Measurements from ENCODE around the gene MYOG.

Gene MYOG

GRCh38 chr1:203069030-203069747 is 16.6 kb downstream of the MYOG start:
- Histone ChIP-seq H3K27ac (peak overlapping the region; percentile 77), H3K9me3 (no peaks in the 10 kb centered on the region), H3K36me3 (peaks cover 15% of the 10 kb centered on the region), H3K4me3 (ENCODE audit: low read depth in 1 of 2, low read length in 1 of 2) (peak overlapping the region in 1 of 2 experiments; percentile 10), H3K27me3 (no peaks in the 10 kb centered on the region), H3K4me1 (ENCODE audit: control insufficient read depth in 1 of 2, insufficient read depth in 1 of 2, low read depth in 1 of 2, low read length in 1 of 2) (peaks cover 20 to 22% of the 10 kb centered on the region in 2 experiments)
- no peak for TF ChIP-seq CTCF (IDR thresholded peaks at IDR 0.05)

- no peak for TF ChIP-seq CTCF (IDR thresholded peaks at IDR 0.05)
- no peak overlapping the region for H3K27ac ChIP-seq
- peaks cover 9% of the 10 kb centered on the region for H3K36me3 ChIP-seq
- no peak overlapping the region for H3K4me3 ChIP-seq (ENCODE audit: low read depth in 1 of 2, low read length in 1 of 2)
- no peaks in the 10 kb centered on the region for H3K27me3 ChIP-seq
- no peaks in the 10 kb centered on the region for H3K9me3 ChIP-seq
- H3K4me1 ChIP-seq (ENCODE audit: control insufficient read depth in 1 of 2, insufficient read depth in 1 of 2, low read depth in 1 of 2, low read length in 1 of 2), result peaks cover 39 to 40% of the 10 kb centered on the region in 2 experiments
These were observed 18.8 kb downstream of the MYOG start for GRCh38 chr1:203066965-203067364.

- Histone ChIP-seq H3K9me3 (no peaks in the 10 kb centered on the region), H3K27me3 (no peaks in the 10 kb centered on the region), H3K27ac (no peak overlapping the region), H3K4me1 (ENCODE audit: control insufficient read depth in 1 of 2, insufficient read depth in 1 of 2, low read depth in 1 of 2, low read length in 1 of 2) (peaks cover 48 to 50% of the 10 kb centered on the region in 2 experiments), H3K36me3 (peaks cover 3% of the 10 kb centered on the region), H3K4me3 (ENCODE audit: low read depth in 1 of 2, low read length in 1 of 2) (no peak overlapping the region)
- no peak for TF ChIP-seq CTCF (IDR thresholded peaks at IDR 0.05)
These were observed 19.8 kb downstream of the MYOG start for GRCh38 chr1:203065986-203066385.

GRCh38 chr1:203065191-203065590 is 20.6 kb downstream of the MYOG start:
- no peaks in the 10 kb centered on the region for H3K27me3 ChIP-seq
- H3K9me3 ChIP-seq, result no peaks in the 10 kb centered on the region
- no peak for TF ChIP-seq CTCF (IDR thresholded peaks at IDR 0.05)
- no peak overlapping the region for H3K27ac ChIP-seq
- peaks cover 55 to 57% of the 10 kb centered on the region in 2 experiments for H3K4me1 ChIP-seq (ENCODE audit: control insufficient read depth in 1 of 2, insufficient read depth in 1 of 2, low read depth in 1 of 2, low read length in 1 of 2)
- no peak overlapping the region for H3K4me3 ChIP-seq (ENCODE audit: low read depth in 1 of 2, low read length in 1 of 2)
- H3K36me3 ChIP-seq, result peaks cover 3% of the 10 kb centered on the region

- Histone ChIP-seq H3K4me1 (ENCODE audit: control insufficient read depth in 1 of 2, insufficient read depth in 1 of 2, low read depth in 1 of 2, low read length in 1 of 2) (peaks cover 57% of the 10 kb centered on the region in 2 experiments), H3K4me3 (ENCODE audit: low read depth in 1 of 2, low read length in 1 of 2) (no peak overlapping the region), H3K27ac (peak overlapping the region; percentile 61), H3K9me3 (no peaks in the 10 kb centered on the region), H3K36me3 (peaks cover 3% of the 10 kb centered on the region), H3K27me3 (no peaks in the 10 kb centered on the region)
- TF ChIP-seq CTCF (IDR thresholded peaks at IDR 0.05), result no peak
These were observed 22.5 kb downstream of the MYOG start for GRCh38 chr1:203063287-203063686.
